Esophagus muscularis mucosa (tissue), 4 donors: ENCODE results near the gene PURB.

ENCODE experiments used
- EP300 ChIP-seq: sonication (generic); formaldehyde crosslinking; IDR thresholded peaks from one replicate; pipeline ENCODE4 v1.6.1; 2017; ENCODE audit warnings: antibody characterized with exemption
- POLR2A ChIP-seq: fragments of 450-650 bp; IDR thresholded peaks from one replicate; pipeline ENCODE4 v1.6.1; 2017; ENCODE audit warnings: antibody characterized with exemption, moderate library complexity, mild to moderate bottlenecking, low read depth
- POLR2AphosphoS5 ChIP-seq, 2 donors: sonication (generic); formaldehyde crosslinking; IDR thresholded peaks; one replicate each; pipeline ENCODE4 v1.6.1; 2017; ENCODE audit warnings: antibody characterized with exemption in 2 of 2
- TF ChIP-seq, protein P1 (sequence below), 3 experiments: fragments of 200-600 bp in 2 of 3; fragments of 450-650 bp in 1 of 3; sonication (generic) in 2 of 3; IDR thresholded peaks; one replicate each; pipeline ENCODE4 v1.5.1; 2017 to 2019; ENCODE audit warnings: antibody characterized with exemption in 3 of 3, mild to moderate bottlenecking in 2 of 3, moderate library complexity in 1 of 3

DNA sequence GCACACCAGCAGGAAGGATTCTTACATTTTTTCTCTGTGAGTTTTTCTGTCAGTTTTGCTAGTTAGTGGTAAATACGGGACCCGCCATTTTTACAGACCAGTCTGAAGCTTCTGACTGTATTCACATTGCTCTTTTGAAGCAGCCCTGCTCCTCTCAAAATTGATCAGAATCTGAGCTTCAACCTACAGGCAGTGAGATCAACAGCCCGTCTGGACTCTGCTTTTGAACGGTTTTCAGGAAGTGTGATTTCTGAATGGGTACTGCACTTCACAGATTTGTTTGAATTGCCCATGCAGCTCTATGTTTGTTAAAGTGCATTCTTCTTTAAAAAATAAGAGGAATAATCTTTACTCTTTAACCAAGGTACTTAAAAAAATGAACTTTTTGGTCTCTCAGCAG is 8.9 kb downstream of the PURB start:
- TF ChIP-seq POLR2A (no peak), POLR2AphosphoS5 (IDR thresholded peaks at IDR 0.05) (no peak), EP300 (no peak)
- TF ChIP-seq, protein P1, sequence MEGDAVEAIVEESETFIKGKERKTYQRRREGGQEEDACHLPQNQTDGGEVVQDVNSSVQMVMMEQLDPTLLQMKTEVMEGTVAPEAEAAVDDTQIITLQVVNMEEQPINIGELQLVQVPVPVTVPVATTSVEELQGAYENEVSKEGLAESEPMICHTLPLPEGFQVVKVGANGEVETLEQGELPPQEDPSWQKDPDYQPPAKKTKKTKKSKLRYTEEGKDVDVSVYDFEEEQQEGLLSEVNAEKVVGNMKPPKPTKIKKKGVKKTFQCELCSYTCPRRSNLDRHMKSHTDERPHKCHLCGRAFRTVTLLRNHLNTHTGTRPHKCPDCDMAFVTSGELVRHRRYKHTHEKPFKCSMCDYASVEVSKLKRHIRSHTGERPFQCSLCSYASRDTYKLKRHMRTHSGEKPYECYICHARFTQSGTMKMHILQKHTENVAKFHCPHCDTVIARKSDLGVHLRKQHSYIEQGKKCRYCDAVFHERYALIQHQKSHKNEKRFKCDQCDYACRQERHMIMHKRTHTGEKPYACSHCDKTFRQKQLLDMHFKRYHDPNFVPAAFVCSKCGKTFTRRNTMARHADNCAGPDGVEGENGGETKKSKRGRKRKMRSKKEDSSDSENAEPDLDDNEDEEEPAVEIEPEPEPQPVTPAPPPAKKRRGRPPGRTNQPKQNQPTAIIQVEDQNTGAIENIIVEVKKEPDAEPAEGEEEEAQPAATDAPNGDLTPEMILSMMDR (IDR thresholded peaks at IDR 0.05): no peak
